Measurements from ENCODE around the gene C1orf167. TPM values are rescaled to one million over a fixed set of nuclear protein-coding genes. Genes with fewer than 3 reads are reported as not detected.

C1orf167 gene
- total RNA-seq, 1 experiment from 2014 or later = not detected

- Histone ChIP-seq H3K9ac (ENCODE audit: low read length) (no peak overlapping the region), H3K27me3 (ENCODE audit: low read length) (no peaks in the 10 kb centered on the region), H2AFZ (ENCODE audit: low read length) (no peak overlapping the region), H4K20me1 (ENCODE audit: low read length) (no peaks in the 10 kb centered on the region), H3F3A (ENCODE audit: low read length, unreplicated experiment) (no peaks in the 10 kb centered on the region), H3K4me2 (ENCODE audit: low read length) (no peak overlapping the region), H3K4me3 (ENCODE audit: low read length) (no peak overlapping the region), H3K9me2 (replicated peaks; ENCODE audit: low read length) (no peaks in the 10 kb centered on the region), H3K79me2 (ENCODE audit: low read length) (no peaks in the 10 kb centered on the region), H3K36me3 (ENCODE audit: low read depth, low read length) (no peaks in the 10 kb centered on the region), H3K27ac (ENCODE audit: low read length) (no peak overlapping the region), H3K9me3 (ENCODE audit: low read length) (no peaks in the 10 kb centered on the region), H3K4me1 (ENCODE audit: insufficient read depth, low read length) (peaks cover 18% of the 10 kb centered on the region)
- BruUV-seq (replicated peaks) = no TSS peak
- no peak for TF ChIP-seq EZH2 (IDR thresholded peaks at IDR 0.05; ENCODE audit: low read length, unreplicated experiment)
- no peak for TF ChIP-seq EZH2phosphoT487 (IDR thresholded peaks at IDR 0.05; ENCODE audit: borderline replicate concordance, low read length)
- TF ChIP-seq, protein P1, sequence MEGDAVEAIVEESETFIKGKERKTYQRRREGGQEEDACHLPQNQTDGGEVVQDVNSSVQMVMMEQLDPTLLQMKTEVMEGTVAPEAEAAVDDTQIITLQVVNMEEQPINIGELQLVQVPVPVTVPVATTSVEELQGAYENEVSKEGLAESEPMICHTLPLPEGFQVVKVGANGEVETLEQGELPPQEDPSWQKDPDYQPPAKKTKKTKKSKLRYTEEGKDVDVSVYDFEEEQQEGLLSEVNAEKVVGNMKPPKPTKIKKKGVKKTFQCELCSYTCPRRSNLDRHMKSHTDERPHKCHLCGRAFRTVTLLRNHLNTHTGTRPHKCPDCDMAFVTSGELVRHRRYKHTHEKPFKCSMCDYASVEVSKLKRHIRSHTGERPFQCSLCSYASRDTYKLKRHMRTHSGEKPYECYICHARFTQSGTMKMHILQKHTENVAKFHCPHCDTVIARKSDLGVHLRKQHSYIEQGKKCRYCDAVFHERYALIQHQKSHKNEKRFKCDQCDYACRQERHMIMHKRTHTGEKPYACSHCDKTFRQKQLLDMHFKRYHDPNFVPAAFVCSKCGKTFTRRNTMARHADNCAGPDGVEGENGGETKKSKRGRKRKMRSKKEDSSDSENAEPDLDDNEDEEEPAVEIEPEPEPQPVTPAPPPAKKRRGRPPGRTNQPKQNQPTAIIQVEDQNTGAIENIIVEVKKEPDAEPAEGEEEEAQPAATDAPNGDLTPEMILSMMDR (conservative IDR thresholded peaks at IDR 0.05; ENCODE audit: low read depth, low read length) = no peak
- ATAC-seq (no peak), DNase-seq (no peak)
- intact Hi-C loops (cut with micrococcal nuclease) = no loop called here
- ChIA-PET CTCF (no interaction called here), POLR2A (ENCODE audit: unreplicated experiment) (no interaction called here)
Measured at GRCh38 chr1:11794446-11795237, 32.6 kb downstream of the C1orf167 start.

GRCh38 chr1:11795238-11795890 is 33.4 kb downstream of the C1orf167 start:
- no peak for DNase-seq
- ChIA-PET CTCF (no interaction called here), POLR2A (ENCODE audit: unreplicated experiment) (no interaction called here)
- Histone ChIP-seq H3K27me3 (ENCODE audit: low read length) (no peaks in the 10 kb centered on the region), H3K79me2 (ENCODE audit: low read length) (no peaks in the 10 kb centered on the region), H3K27ac (ENCODE audit: low read length) (no peak overlapping the region), H3K9ac (ENCODE audit: low read length) (no peak overlapping the region), H3K9me2 (replicated peaks; ENCODE audit: low read length) (no peaks in the 10 kb centered on the region), H3K4me2 (ENCODE audit: low read length) (no peak overlapping the region), H3F3A (ENCODE audit: low read length, unreplicated experiment) (no peaks in the 10 kb centered on the region), H3K4me1 (ENCODE audit: insufficient read depth, low read length) (peaks cover 14% of the 10 kb centered on the region), H3K4me3 (ENCODE audit: low read length) (no peak overlapping the region), H2AFZ (ENCODE audit: low read length) (no peak overlapping the region), H3K9me3 (ENCODE audit: low read length) (no peaks in the 10 kb centered on the region), H3K36me3 (ENCODE audit: low read depth, low read length) (no peaks in the 10 kb centered on the region), H4K20me1 (ENCODE audit: low read length) (no peaks in the 10 kb centered on the region)
- no peak for TF ChIP-seq EZH2phosphoT487 (IDR thresholded peaks at IDR 0.05; ENCODE audit: borderline replicate concordance, low read length)
- TF ChIP-seq, protein P1 (conservative IDR thresholded peaks at IDR 0.05; ENCODE audit: low read depth, low read length) = no peak
- TF ChIP-seq EZH2 (IDR thresholded peaks at IDR 0.05; ENCODE audit: low read length, unreplicated experiment) = no peak
- no peak for ATAC-seq
- intact Hi-C loops (cut with micrococcal nuclease) = no loop called here
- no TSS peak for BruUV-seq (replicated peaks)

Data from PC-3 (cell line).